ENCODE results near the gene PAIP1. TPM values are rescaled to one million over a fixed set of nuclear protein-coding genes. Genes with fewer than 3 reads are reported as not detected.

The PAIP1 gene, protein sequence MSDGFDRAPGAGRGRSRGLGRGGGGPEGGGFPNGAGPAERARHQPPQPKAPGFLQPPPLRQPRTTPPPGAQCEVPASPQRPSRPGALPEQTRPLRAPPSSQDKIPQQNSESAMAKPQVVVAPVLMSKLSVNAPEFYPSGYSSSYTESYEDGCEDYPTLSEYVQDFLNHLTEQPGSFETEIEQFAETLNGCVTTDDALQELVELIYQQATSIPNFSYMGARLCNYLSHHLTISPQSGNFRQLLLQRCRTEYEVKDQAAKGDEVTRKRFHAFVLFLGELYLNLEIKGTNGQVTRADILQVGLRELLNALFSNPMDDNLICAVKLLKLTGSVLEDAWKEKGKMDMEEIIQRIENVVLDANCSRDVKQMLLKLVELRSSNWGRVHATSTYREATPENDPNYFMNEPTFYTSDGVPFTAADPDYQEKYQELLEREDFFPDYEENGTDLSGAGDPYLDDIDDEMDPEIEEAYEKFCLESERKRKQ
- 44.8 and 80.2 TPM in 2 replicates for total RNA-seq

DNA sequence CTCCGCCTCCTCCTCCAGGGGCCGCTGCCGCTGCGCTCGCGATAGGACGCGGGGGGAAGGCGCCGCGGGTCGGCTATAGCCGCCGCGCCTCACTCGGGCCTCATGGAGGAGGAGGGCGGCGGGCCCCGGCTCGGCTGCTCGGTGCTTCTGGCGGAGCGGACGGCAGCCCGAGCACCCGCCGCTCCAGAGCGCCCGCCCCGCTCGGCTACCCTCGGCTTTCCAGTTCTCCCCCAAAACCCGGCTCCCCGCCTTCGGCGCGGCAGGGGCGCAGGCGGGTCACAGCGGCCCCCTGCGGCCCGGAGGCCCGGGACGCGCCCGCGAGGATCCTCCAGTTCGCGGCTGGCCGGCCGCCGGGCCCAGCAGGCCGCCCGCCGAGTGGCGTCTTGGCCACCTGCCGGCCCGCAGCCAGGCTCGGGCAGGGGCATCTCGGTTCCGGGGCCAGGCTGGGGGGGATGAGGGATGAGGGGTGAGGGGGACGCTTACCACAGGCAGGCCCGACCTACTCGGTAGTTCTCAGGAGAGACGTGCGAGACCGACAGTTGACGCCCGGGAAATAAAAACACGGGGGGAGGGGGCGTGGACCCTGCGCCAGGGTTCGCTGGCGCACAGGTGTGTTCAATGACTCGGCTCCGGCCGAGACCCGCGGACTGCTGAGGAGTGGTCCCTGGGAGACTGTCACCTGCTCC is at the start of gene PAIP1:
TSS of gene PAIP1 (minus strand) at position 221 of the 686 bp plus-strand sequence. CDS start 231 bp downstream, outside the sequence.

DNA sequence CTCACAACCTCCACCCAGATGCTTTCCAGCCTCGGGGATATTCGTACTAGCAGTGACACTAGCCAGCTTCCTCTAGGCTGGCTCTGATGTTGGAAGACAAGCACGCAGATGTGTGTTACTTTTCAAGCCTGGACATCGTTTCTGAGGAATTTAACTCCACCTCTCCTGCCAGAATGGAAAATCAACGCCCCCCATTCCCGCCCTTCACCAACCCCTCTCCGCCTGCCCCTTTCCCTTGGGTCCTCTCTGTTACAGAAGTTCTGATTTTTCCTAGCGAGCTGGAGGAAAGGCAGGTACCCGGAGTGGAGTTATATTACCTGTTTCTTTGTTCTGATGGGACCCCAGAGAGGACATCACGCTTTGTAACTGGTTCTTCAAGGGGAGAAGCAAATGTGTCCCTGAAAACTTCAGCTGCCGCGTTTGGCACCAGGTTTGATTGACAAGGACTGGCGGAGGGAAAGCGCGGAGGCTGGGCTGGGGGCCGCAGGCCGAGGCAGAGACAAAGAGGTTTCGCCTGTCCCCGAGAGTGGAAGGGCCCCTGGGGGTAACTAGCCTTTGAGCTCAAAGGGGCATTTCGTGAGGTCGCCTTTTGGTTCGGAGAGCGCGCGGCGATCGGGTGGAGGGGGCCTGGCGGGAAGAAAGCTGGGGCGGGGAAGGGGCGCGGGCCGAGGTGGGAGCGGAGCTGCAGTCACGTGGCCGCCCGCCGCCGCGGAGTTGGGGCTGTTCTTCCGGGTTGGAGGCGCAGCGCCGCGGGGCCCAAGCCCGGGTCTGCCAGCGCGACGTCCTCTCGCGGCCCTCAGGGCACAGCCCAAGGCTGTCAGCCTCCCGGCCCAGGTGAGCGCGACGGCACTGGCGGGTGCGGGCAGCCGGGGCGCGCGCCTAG is 45.8 kb upstream of the PAIP1 start, which contains the start of gene NNT:
TSS of gene NNT (plus strand) at position 720 of the 883 bp plus-strand sequence. CDS start 6,016 bp downstream, outside the sequence.

DNA sequence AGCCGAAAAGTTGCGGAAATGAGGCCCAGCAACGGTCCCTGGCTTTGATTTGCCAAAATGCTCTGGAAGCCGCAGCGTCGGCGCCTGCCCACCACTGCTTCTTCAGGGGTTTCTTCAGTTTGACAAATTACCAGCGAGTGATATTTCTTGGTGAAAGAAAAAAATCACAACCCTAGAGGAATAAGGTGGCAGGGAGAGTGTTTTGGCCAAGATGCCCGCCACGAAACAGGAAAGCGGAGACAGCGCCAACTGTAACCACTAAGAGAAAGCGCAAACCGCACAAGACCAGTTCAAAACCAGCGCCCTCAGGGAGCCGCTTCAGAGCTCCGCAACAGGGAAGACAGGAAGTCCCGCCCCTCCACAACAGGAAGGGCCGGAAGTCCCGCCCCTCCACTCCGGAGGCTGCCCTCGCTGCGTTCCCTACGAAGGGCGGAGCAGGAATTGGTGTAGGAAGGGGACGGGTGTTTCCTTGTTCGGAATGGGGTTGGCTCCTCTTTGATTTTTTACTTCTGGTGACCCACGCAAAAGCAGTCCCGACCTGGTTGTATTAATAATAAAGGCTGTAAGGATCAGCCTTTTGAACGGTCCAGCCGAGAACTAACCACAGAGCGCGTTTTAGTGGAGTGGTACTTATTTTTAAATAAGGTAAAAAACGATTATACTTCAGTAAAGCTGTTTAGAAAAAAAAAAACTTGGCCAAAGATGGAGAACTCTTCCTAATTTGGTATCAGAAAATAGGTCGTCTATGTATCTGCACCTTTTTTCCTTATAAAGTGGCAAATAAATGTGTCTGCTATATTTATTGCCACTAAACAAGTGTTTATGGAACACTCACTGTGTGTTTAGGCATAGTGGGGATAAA is 41.8 kb downstream of the PAIP1 start, which contains the start of gene C5orf34:
TSS of gene C5orf34 (minus strand) at position 333 of the 862 bp plus-strand sequence. CDS start 5,809 bp downstream, outside the sequence.

DNA sequence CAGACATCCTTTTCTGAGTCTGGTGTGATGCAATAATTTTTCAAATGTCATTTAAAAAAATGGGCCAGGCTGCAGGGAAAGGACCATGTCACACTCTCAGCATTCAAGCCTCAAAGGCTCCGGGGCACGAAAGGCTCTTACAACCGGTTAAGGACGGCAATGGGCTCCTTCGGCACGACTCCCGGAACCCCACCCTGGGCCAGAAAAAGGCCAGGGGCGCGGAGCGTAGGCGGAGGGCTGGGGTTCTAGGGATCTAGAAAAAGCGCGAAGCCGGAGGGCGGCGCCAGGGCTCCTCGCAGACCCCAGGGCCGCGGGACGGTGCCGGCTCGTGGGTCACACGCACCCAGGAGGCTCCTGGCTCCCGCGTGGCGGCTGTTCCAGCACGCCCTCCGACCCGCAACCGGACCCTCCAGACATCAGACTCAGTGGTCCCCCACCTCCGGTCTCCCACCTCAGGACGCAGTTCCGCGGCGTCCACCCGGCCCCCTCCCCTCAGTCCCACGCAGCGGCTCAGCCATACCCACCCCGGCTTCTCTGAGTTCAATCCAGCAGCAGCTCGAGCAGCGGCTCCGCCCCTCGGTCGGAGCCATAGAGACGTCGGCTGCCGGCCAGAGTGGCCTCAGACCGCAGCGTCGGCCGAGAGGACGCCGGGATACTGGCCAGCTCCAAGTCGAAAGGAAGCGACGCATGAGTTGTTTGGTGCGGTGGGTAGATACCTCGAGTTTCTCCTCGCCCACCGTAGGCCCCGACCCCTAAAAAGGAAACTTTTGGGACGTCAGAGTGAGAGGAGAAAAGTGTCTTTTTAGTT is 73.4 kb downstream of the PAIP1 start, which contains the start of gene TMEM267:
TSS of gene TMEM267 (minus strand) at position 568 of the 808 bp plus-strand sequence. CDS start 29,896 bp downstream, outside the sequence.

Other genes with a start within 250 kb of the PAIP1 start
- 39.1 and 55.9 TPM in 2 replicates for gene HMGCS1, start 243.7 kb downstream of the PAIP1 start, total RNA-seq
- gene CCL28, start 144.7 kb downstream of the PAIP1 start, total RNA-seq = 0.81 and 2.0 TPM in 2 replicates
- gene TMEM267, start 73.2 kb downstream of the PAIP1 start, total RNA-seq = 5.2 and 14.3 TPM in 2 replicates
- gene C5orf34, start 41.9 kb downstream of the PAIP1 start, total RNA-seq = 3.9 and 4.3 TPM in 2 replicates
- gene NNT, start 46.1 kb upstream of the PAIP1 start, total RNA-seq = 62.0 and 115 TPM in 2 replicates